ENCODE data around the gene KLHL3.

GRCh38 chr5:137604348-137605095 is 131.4 kb downstream of the KLHL3 start:
- no peak for TF ChIP-seq CTCF (conservative IDR thresholded peaks at IDR 0.05; ENCODE audit: low read depth, low read length)
- no peak for TF ChIP-seq EZH2 (IDR thresholded peaks at IDR 0.05; ENCODE audit: borderline replicate concordance, low read depth, low read length, poor library complexity, severe bottlenecking)

Data from A673 (cell line).